HG03039 (cell line): ENCODE measurements around the gene CUEDC1.

Experiments used
- ATAC-seq: cut with Tn5 transposase; IDR thresholded peaks from one replicate; pipeline ENCODE4 v1.9.1; 2021; ENCODE audit warnings: mild to moderate bottlenecking, moderate library complexity; ENCODE audit not compliant: unreplicated experiment

The CUEDC1 gene

DNA sequence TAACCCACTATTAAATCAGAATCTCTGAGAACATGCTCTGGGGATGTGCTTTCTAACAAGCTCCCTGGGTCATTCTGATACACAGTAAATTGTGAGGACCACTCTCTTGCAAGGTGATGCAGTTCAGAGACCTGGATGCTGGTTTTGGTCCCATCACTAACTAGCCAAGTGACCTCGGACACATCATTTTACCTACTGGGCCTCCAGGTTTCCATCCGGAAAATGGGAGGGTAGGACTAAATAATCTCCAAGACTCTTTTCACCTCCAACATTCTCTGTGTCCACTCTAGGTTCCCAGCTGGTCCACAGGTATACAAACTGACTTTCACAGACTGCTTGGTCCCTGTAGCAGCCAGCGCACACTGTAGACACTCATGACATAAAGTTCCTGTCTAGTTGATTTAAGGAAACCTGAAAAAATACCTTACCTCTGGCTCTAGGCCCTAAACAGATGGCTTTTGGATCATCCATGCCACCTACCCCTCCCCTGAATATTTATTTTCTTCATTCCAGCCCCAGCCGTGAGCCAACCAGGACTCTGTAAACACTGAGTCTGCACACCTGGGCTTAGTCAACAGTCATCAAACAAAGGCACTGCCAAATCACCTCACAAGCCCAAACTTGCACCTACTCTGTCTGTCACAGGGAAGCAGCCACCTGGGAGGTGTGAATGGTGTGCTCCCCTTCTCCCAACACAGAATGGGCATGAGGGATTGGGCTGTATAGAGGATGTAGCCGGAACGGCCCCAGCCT, 54.0 kb downstream of the CUEDC1 start:
- no peak for ATAC-seq

DNA sequence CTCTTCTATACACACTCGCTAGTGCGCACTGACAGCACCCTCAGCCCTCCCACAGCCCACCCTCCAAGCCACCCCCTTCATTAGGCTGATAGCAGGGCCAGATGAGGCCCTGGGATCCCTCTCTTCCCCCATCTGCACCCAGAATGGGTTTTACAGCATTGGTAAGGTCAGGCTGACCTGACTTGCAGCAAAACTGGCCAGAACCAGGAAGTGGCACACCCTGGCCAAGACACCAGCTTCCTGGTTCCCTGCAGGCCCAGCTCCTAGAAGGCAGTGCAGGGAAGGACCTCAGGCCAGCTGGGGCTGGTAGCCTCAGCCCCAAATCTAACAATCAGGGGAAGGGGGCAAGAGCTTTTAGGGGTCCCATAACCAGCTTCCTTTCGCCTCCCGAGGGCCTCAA, 55.4 kb downstream of the CUEDC1 start:
- ATAC-seq, result no peak

- no peak for ATAC-seq
These were observed 55.8 kb downstream of the CUEDC1 start for GRCh38 chr17:57899391-57899790.

- ATAC-seq, result no peak
These were observed 56.5 kb downstream of the CUEDC1 start for GRCh38 chr17:57898487-57899311.

- no peak for ATAC-seq
These were observed 59.7 kb downstream of the CUEDC1 start for GRCh38 chr17:57895382-57896060.

- ATAC-seq, result no peak
These were observed 60.4 kb downstream of the CUEDC1 start for GRCh38 chr17:57894848-57895247.

GRCh38 chr17:57892820-57893595, 62.2 kb downstream of the CUEDC1 start:
- no peak for ATAC-seq

DNA sequence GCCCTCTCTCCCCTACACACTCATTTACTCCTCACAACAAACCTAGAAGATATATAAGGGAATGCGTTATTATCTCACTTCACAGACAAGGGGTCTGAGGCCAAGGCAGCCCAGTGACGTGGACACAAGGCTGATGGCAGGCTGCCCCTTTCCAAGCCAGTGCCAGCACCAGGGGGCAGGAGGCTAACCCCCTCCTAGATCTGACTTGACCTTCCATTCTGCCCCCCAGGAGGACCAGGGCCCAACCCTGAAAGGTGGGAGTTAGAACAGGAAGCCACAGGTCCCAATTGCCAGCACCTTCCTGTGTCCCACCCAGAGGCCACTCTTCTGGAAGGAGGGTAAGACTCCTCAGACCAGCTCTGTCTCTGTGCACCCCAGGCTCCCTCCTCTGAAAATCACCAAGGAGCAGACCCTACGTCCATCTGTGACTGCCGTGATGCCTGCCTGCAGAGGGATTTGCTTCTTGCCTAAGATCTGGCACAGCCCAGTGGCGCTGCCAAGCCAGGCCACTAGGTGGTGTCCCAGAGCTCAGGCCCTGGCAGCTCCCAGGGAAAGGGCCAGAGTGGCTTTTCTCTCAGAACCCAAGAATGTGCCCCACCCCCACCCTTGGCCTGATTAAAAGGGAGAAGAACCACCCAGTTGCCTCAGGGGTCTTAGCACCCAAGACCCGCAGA, 62.9 kb downstream of the CUEDC1 start:
- ATAC-seq, result no peak

DNA sequence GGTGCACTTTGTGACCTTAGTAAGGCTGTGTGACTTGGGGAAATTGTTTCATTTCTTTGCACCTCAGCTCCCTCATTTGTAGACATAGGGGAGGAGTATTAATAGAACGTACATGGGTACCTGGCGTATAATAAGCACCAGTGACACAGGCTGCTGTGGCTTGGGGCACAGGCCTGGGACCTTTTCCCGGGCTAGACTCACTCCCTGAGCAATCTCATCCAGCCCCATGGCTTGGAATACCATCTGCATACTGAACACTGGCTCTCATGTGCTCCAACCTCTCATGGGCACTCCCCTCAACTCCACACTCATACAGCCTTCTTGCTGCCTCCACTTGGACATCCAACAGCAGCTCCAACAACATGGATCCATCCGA, 64.4 kb downstream of the CUEDC1 start:
- ATAC-seq, result no peak

- ATAC-seq, result no peak
These were observed 65.0 kb downstream of the CUEDC1 start for GRCh38 chr17:57889892-57890856.

- no peak for ATAC-seq
These were observed 66.0 kb downstream of the CUEDC1 start for GRCh38 chr17:57889252-57889651.

DNA sequence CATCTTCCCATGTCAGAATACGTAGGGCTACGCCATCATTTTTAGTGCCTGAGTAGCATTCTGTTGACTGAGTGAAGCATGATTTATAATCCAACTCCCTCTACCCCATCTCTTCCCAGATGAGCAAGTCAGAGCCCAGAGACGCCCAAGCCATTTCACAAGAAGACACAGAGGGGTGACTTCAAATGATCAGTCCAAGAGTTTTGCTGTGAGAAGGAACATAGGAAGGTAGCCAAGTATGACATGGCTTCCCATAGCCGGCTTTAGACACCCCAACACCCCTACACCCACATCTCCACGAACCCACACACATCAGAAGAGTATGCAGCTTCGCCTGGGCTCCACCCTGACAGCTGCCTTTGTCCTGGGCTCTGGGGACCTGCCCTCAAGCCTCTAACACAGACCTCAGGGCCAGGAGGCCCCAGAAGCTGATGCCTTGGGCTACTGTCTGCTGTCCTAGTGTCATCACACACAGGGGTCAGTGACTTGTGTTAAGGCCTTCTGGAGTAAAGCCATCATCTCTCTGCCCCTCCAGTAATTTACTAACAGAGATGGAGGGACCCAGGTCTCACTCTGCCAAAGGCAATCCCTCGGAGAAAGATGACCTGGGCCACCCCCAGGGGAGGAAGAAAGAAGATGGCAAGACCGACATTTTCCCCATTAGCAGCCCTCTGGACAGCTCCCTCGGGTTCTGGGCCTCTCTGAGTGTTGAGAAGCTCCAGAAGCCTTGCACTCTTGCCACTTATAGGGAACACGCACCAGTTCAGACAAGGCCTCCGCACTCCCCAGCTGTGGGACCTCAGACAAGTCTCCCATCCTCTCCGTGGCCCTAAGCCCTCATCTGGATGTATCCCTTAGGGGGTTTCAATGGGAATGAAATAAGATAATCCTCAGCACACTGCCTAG, 66.6 kb downstream of the CUEDC1 start:
- no peak for ATAC-seq

GRCh38 chr17:57887161-57887560, 68.1 kb downstream of the CUEDC1 start:
- ATAC-seq, result no peak

- ATAC-seq, result no peak
These were observed 69.2 kb downstream of the CUEDC1 start for GRCh38 chr17:57886020-57886419.

GRCh38 chr17:57885148-57885915, 69.9 kb downstream of the CUEDC1 start:
- no peak for ATAC-seq

DNA sequence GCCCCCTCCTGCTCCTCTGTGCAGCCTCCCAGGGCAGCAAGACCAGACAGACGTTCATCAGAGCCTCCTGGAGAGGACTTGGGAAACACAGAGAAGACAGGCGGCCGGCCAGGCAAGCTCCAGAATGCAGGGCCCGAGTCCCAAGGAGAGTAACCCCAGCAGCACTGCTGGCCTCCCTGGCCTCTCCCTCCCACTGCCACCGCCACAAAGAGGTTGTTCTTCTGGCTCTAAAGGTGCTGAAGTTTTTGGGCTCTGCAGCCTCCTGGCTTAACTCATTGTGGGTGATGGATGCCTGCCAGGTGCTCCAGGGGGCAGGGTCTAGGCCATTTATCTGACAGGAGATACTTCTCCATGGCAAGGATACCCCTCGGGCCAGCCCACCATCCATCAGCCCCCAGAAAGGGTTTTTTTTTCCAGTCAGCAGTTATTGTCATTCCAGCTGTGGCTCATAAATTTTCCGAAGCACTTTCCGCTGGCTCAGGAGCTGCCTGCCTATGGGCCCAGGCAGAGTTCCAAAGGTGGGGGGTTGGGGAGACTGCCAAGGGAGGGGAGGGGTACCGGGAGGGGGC, 73.3 kb downstream of the CUEDC1 start:
- ATAC-seq, result no peak

GRCh38 chr17:57881143-57881542, 74.1 kb downstream of the CUEDC1 start:
- ATAC-seq, result no peak
